Tibial artery (tissue), 4 donors: ENCODE data around the gene INPP4B.

Experiments
- DNase-seq, 2 donors: peaks; one replicate each; pipeline ENCODE4 v3.0.0-alpha.2; 2019
- H3K27ac ChIP-seq, 2 donors: fragments of 200-600 bp; sonication (generic) in 1 of 2; 1 replicate in 1 of 2; 2 replicates in 1 of 2; pipeline ENCODE4 v1.5.1; 2018 to 2019; ENCODE audit warnings: mild to moderate bottlenecking in 1 of 2
- H3K27me3 ChIP-seq, 2 donors: fragments of 200-600 bp; sonication (generic) in 1 of 2; one replicate each; pipeline versions ENCODE4 v1.5.1 to v1.6.0; 2016 to 2019
- H3K36me3 ChIP-seq, 3 donors: fragments of 200-600 bp; sonication (generic) in 2 of 3; one replicate each; pipeline ENCODE4 v1.5.1; 2016 to 2019; ENCODE audit warnings: mild to moderate bottlenecking in 2 of 3
- H3K4me1 ChIP-seq, 4 donors: fragments of 200-600 bp; sonication (generic) in 2 of 4; 1 replicate in 3 of 4; 2 replicates in 1 of 4; pipeline ENCODE4 v1.5.1; 2016 to 2019
- H3K4me3 ChIP-seq, 2 donors: fragments of 200-600 bp; sonication (generic) in 1 of 2; 1 replicate in 1 of 2; 2 replicates in 1 of 2; pipeline ENCODE4 v1.5.1; 2018 to 2019; ENCODE audit warnings: mild to moderate bottlenecking in 2 of 2
- H3K9me3 ChIP-seq, 3 donors: fragments of 200-600 bp; sonication (generic) in 1 of 3; one replicate each; pipeline ENCODE4 v1.5.1; 2016 to 2019
- intact Hi-C: fragments of 100-400 bp; cut with DNase I; formaldehyde crosslinking; loops from one replicate; pipeline ENCODE4 v1.15.0; 2023; ENCODE audit warnings: low total_unique reads
- TF ChIP-seq, protein P1 (sequence below), 2 experiments: fragments of 200-600 bp in 1 of 2; fragments of 450-650 bp in 1 of 2; IDR thresholded peaks; one replicate each; pipeline ENCODE4 v1.5.1; 2017 to 2019; ENCODE audit warnings: antibody characterized with exemption in 2 of 2, mild to moderate bottlenecking in 1 of 2, moderate library complexity in 1 of 2

The INPP4B gene

DNA sequence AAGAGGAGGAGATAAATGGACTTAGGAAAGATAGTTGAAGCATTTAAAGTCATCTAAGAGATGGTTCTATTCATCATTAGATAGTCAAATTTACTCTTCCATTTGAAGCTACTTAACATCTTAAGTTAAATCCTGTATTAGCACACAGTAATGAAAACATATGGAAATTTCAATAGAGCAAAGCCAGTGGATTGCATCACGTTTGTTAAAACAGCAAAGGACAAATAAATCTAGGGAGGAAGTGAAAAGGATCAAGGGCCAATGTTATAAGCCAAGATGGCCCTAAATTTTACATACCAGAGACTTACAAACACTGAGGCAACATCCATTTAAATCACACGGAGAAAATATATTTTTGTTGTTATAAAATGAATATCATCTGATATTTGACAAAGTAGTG, 602.8 kb downstream of the INPP4B start:
- no peaks in the 10 kb centered on the region for H3K27me3 ChIP-seq
- no peaks in the 10 kb centered on the region for H3K36me3 ChIP-seq
- intact Hi-C loops, result no loop called here
- TF ChIP-seq, protein P1, sequence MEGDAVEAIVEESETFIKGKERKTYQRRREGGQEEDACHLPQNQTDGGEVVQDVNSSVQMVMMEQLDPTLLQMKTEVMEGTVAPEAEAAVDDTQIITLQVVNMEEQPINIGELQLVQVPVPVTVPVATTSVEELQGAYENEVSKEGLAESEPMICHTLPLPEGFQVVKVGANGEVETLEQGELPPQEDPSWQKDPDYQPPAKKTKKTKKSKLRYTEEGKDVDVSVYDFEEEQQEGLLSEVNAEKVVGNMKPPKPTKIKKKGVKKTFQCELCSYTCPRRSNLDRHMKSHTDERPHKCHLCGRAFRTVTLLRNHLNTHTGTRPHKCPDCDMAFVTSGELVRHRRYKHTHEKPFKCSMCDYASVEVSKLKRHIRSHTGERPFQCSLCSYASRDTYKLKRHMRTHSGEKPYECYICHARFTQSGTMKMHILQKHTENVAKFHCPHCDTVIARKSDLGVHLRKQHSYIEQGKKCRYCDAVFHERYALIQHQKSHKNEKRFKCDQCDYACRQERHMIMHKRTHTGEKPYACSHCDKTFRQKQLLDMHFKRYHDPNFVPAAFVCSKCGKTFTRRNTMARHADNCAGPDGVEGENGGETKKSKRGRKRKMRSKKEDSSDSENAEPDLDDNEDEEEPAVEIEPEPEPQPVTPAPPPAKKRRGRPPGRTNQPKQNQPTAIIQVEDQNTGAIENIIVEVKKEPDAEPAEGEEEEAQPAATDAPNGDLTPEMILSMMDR (IDR thresholded peaks at IDR 0.05), result no peak
- no peak for DNase-seq
- no peaks in the 10 kb centered on the region for H3K9me3 ChIP-seq
- no peak overlapping the region for H3K4me3 ChIP-seq
- H3K27ac ChIP-seq, result no peak overlapping the region
- H3K4me1 ChIP-seq, result peaks cover 0 to 6% (median 0%) of the 10 kb centered on the region in 4 donors

DNA sequence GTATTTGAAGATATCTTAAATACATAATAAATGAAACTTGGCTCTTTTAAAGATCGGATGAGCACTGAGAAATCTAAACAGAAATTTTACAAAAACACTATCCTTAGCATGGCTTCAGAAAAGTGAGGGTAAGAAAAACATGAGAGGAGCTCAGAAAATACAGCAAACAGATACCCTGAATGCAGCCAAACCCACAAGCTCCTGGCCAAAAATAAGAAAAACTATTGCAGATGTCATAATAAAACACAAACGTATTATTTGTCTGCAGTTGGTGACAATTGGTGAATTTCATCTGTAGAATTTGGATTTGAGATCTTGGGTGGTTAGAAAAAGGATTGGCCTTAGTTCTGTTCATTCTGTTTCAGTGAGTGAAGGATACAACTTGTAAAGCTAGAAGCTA, 603.9 kb downstream of the INPP4B start:
- intact Hi-C loops, result no loop called here
- H3K4me3 ChIP-seq, result no peak overlapping the region

DNA sequence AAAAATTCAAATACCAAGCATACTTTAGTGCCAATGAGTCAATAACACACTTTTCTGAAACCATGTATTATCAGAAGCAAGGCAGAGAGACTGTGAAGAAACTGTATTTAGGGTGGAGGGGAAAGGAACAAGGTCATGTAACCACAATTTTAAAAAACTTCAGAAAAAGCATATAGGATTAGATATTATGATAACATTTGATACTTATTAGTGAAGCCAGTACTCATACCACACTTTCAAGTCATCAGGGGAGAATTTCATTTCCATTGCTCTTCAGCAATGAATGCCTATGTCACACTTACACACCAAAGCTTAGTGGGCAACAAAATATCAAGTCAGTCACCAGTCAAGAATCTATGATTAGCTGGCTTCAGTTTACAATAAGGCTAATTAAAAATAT, 607.5 kb downstream of the INPP4B start:
- TF ChIP-seq, protein P1 (IDR thresholded peaks at IDR 0.05), result no peak
- Histone ChIP-seq H3K27ac (no peak overlapping the region), H3K27me3 (no peaks in the 10 kb centered on the region), H3K36me3 (no peaks in the 10 kb centered on the region), H3K4me3 (no peak overlapping the region), H3K9me3 (no peaks in the 10 kb centered on the region), H3K4me1 (peaks cover 0 to 6% (median 0%) of the 10 kb centered on the region in 4 donors)
- intact Hi-C loops, result no loop called here
- DNase-seq, result no peak

More for the DNA sequence above, 603.9 kb downstream of the INPP4B start:
- peaks cover 0 to 6% (median 0%) of the 10 kb centered on the region in 4 donors for H3K4me1 ChIP-seq
- no peaks in the 10 kb centered on the region for H3K9me3 ChIP-seq
- DNase-seq, result no peak
- H3K27ac ChIP-seq, result no peak overlapping the region
- H3K27me3 ChIP-seq, result no peaks in the 10 kb centered on the region
- TF ChIP-seq, protein P1 (IDR thresholded peaks at IDR 0.05), result no peak
- no peaks in the 10 kb centered on the region for H3K36me3 ChIP-seq

DNA sequence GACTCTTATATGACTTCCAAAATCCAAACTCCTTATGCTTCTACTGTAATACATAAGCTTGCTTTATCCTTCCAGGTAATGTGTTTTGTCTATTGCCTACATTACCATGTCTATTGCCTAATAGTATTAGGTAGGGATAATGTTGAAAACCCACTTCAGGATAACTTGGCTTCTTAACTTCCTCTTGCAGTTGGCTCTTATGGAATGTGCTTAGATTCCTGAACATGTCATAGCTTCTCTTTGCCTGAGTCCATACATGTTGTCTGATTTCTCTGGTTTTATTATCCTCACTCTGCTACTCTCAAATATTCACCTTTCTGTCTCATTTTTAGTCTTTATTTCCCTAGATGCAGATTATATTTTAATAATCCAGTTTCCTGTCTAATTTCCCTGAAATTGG, 609.8 kb downstream of the INPP4B start:
- TF ChIP-seq, protein P1 (IDR thresholded peaks at IDR 0.05), result no peak
- Histone ChIP-seq H3K27me3 (no peaks in the 10 kb centered on the region), H3K4me1 (no peaks in the 10 kb centered on the region), H3K9me3 (no peaks in the 10 kb centered on the region), H3K36me3 (no peaks in the 10 kb centered on the region), H3K4me3 (no peak overlapping the region), H3K27ac (no peak overlapping the region)
- intact Hi-C loops, result no loop called here
- DNase-seq, result no peak

DNA sequence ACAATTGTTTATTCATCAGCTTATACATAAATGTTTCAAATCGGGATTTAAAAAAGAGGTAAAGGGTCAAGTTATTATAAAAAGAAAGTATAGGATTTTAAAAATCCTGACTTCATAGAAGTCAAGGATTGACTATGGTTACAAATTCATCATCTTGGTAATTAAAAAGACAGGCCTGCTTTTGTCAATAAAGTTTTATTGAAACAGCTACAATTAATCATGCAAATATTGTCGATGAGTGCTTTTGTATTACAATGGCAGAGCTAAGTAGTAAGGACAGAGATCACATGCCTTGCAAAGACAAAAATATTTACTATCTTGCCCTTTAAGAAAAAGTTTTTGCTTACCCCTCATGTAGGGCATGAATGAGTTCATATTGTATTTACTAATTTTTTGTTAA, 614.3 kb downstream of the INPP4B start:
- Histone ChIP-seq H3K9me3 (no peaks in the 10 kb centered on the region), H3K36me3 (no peaks in the 10 kb centered on the region), H3K27ac (no peak overlapping the region), H3K27me3 (no peaks in the 10 kb centered on the region), H3K4me3 (no peak overlapping the region), H3K4me1 (no peaks in the 10 kb centered on the region)
- no peak for DNase-seq
- TF ChIP-seq, protein P1 (IDR thresholded peaks at IDR 0.05), result no peak
- intact Hi-C loops, result no loop called here

DNA sequence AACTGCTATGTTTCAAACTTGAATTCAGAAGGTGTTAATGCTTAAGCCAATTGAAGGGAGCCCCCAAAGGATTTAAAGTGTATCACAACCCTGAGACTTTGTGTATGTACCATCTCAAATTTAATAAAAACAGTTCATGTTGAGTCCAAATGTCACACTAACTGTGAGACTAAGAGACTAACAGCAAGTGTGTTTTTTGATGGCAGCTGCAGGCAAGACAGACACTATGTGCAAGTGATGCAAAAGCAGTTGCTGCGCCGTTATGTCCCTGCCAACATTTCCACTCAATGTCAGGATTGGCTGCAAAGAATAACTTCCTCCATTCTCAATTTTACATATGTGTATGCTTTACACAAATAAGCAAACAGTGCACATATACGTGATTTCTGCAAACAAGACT, 615.1 kb downstream of the INPP4B start:
- H3K4me1 ChIP-seq, result no peaks in the 10 kb centered on the region
- intact Hi-C loops, result no loop called here
- TF ChIP-seq, protein P1 (IDR thresholded peaks at IDR 0.05), result no peak

More for the DNA sequence above, 615.1 kb downstream of the INPP4B start:
- H3K9me3 ChIP-seq, result no peaks in the 10 kb centered on the region
- DNase-seq, result no peak
- H3K36me3 ChIP-seq, result no peaks in the 10 kb centered on the region
- H3K4me3 ChIP-seq, result no peak overlapping the region
- H3K27ac ChIP-seq, result no peak overlapping the region
- no peaks in the 10 kb centered on the region for H3K27me3 ChIP-seq
